Measurements from ENCODE around the gene CADM1. TPM values are rescaled to one million over a fixed set of nuclear protein-coding genes. Genes with fewer than 3 reads are reported as not detected.

CADM1 gene
- total and polyA plus RNA-seq, 8 donors, result 6.3 to 38.8 (median 24.5) TPM

DNA sequence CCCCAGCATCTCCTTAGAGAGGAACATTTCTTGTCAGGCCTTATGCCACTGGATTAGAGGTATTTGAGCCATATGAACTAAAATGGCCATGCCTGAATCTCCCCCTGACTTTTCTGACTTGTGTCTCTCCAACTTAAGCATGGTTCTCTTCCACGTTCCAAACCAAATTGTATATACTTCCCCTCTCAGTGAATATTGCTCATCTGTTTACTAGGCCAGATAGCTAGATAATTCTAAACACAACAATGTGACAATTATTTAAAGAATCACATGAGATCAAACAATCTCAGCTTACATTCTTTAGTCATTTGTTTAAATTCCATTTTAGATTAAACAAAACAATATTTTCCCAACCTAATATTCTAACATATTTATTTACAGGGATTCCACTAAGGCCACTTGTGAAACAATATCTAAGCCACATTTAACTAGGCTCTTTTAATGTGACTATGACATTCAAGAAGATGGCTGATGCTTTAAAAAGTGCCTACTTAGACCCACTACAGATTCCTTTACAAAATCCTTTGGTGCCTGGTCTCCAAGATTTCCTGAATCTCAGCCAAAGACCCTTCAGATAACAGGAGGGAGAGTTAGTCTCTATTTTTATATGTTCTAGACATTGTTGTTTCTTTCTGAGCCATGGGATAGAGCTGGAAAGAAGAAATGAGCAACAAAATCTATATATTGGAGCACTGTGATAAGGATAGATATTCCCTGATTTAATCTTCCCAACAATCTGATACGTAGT, 105.7 kb downstream of the CADM1 start:
- intact Hi-C loops (cut with DNase I), result no loop called here
- FAIRE-seq (no peak), DNase-seq (no peak), ATAC-seq (no peak)
- Histone ChIP-seq H3K4me1 (no peaks in the 10 kb centered on the region), H3K9me3 (no peaks in the 10 kb centered on the region), H3K4me3 (no peak overlapping the region), H3K27ac (no peak overlapping the region), H3K27me3 (no peaks in the 10 kb centered on the region), H3K36me3 (no peaks in the 10 kb centered on the region)
- TF ChIP-seq, protein P1, sequence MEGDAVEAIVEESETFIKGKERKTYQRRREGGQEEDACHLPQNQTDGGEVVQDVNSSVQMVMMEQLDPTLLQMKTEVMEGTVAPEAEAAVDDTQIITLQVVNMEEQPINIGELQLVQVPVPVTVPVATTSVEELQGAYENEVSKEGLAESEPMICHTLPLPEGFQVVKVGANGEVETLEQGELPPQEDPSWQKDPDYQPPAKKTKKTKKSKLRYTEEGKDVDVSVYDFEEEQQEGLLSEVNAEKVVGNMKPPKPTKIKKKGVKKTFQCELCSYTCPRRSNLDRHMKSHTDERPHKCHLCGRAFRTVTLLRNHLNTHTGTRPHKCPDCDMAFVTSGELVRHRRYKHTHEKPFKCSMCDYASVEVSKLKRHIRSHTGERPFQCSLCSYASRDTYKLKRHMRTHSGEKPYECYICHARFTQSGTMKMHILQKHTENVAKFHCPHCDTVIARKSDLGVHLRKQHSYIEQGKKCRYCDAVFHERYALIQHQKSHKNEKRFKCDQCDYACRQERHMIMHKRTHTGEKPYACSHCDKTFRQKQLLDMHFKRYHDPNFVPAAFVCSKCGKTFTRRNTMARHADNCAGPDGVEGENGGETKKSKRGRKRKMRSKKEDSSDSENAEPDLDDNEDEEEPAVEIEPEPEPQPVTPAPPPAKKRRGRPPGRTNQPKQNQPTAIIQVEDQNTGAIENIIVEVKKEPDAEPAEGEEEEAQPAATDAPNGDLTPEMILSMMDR (IDR thresholded peaks at IDR 0.05), result no peak
- WGBS, 2 donors, result 74 to 79% methylated on average over 2 of the region's 2 CpGs

DNA sequence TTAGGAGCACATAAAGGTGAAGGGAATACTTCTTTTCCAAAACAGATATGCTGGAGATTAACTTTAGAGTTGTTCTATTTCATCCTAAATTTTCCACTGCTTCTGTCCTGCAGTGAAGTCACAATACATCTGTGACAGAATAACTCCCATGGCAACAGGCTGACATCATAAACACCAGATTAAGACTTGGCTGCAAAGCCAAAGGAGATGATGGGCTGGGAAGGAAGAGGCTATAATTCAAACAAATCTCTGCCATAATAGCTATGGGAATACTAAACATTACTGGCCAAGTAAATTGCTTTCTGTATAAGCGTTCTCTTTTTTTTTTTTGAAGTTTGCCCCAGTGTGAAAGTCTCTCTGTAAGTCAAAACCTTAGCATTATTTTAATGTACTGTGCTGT, 107.7 kb downstream of the CADM1 start:
- intact Hi-C loops (cut with DNase I), result no loop called here
- Histone ChIP-seq H3K27me3 (no peaks in the 10 kb centered on the region), H3K36me3 (no peaks in the 10 kb centered on the region), H3K4me1 (no peaks in the 10 kb centered on the region), H3K4me3 (no peak overlapping the region), H3K9me3 (no peaks in the 10 kb centered on the region), H3K27ac (no peak overlapping the region)
- no peak for FAIRE-seq
- ATAC-seq, result no peak
- TF ChIP-seq, protein P1 (IDR thresholded peaks at IDR 0.05), result no peak
- 61 to 76% methylated on average over 1 of the region's 1 CpG for WGBS, 2 donors
- no peak for DNase-seq

GRCh38 chr11:115393950-115394349, 110.3 kb downstream of the CADM1 start:
- Histone ChIP-seq H3K4me3 (no peak overlapping the region), H3K27me3 (no peaks in the 10 kb centered on the region), H3K36me3 (no peaks in the 10 kb centered on the region), H3K27ac (no peak overlapping the region), H3K4me1 (no peaks in the 10 kb centered on the region), H3K9me3 (no peaks in the 10 kb centered on the region)
- TF ChIP-seq, protein P1 (IDR thresholded peaks at IDR 0.05), result no peak
- DNase-seq, result no peak
- no peak for ATAC-seq
- intact Hi-C loops (cut with DNase I), result no loop called here
- FAIRE-seq, result no peak

GRCh38 chr11:115391598-115391997, 112.6 kb downstream of the CADM1 start:
- 74% methylated on average over 1 of the region's 1 CpG for WGBS, 2 donors
- ATAC-seq (no peak), FAIRE-seq (no peak), DNase-seq (no peak)
- intact Hi-C loops (cut with DNase I), result no loop called here
- Histone ChIP-seq H3K27me3 (no peaks in the 10 kb centered on the region), H3K4me3 (no peak overlapping the region), H3K4me1 (no peaks in the 10 kb centered on the region), H3K36me3 (no peaks in the 10 kb centered on the region), H3K9me3 (no peaks in the 10 kb centered on the region), H3K27ac (no peak overlapping the region)
- TF ChIP-seq, protein P1 (IDR thresholded peaks at IDR 0.05), result no peak

- intact Hi-C loops (cut with DNase I), result no loop called here
- ATAC-seq (no peak), DNase-seq (no peak), FAIRE-seq (no peak)
- Histone ChIP-seq H3K4me3 (no peak overlapping the region), H3K27ac (no peak overlapping the region), H3K4me1 (no peaks in the 10 kb centered on the region), H3K9me3 (no peaks in the 10 kb centered on the region), H3K36me3 (no peaks in the 10 kb centered on the region), H3K27me3 (no peaks in the 10 kb centered on the region)
- 30 to 38% methylated on average over 3 of the region's 3 CpGs for WGBS, 2 donors
- TF ChIP-seq, protein P1 (IDR thresholded peaks at IDR 0.05), result no peak
Measured at GRCh38 chr11:115391160-115391559, 113.1 kb downstream of the CADM1 start.
